CD14-positive monocyte (primary cell): Measurements from ENCODE around the gene FAM3C. TPM values are rescaled to one million over a fixed set of nuclear protein-coding genes. Genes with fewer than 3 reads are reported as not detected.

Experiments used
- DNase-seq, 3 donors: peaks; one replicate each; pipeline ENCODE4 v3.0.0-alpha.2; 2011 to 2022
- H2AFZ ChIP-seq: 2 replicates; pipeline ENCODE4 v1.6.0; 2012; ENCODE audit warnings: mild to moderate bottlenecking, low read depth, low read length, inconsistent platforms; ENCODE audit not compliant: insufficient read depth, poor library complexity, severe bottlenecking
- H3K27ac ChIP-seq, 2 donors: 1 replicate in 1 of 2; 2 replicates in 1 of 2; pipeline ENCODE4 v1.5.1; 2012 to 2013; ENCODE audit warnings: low read length in 2 of 2, control low read depth in 1 of 2, inconsistent platforms in 1 of 2, low read depth in 1 of 2, mild to moderate bottlenecking in 1 of 2
- H3K27me3 ChIP-seq, 2 donors: one replicate each; pipeline versions ENCODE4 v1.6.0 to v1.6.1; 2011 to 2013; ENCODE audit warnings: low read length in 2 of 2; ENCODE audit not compliant: control insufficient read depth in 2 of 2, insufficient read depth in 2 of 2
- H3K36me3 ChIP-seq, 2 donors: replicated peaks in 1 of 2; 1 replicate in 1 of 2; 2 replicates in 1 of 2; pipeline versions ENCODE4 v1.5.1 to v1.6.1; 2012 to 2013; ENCODE audit warnings: low read length in 2 of 2, control low read depth in 1 of 2, inconsistent platforms in 1 of 2, mild to moderate bottlenecking in 1 of 2; ENCODE audit not compliant: insufficient read depth in 2 of 2, control insufficient read depth in 1 of 2
- H3K4me1 ChIP-seq, 2 donors: 1 replicate in 1 of 2; 2 replicates in 1 of 2; pipeline versions ENCODE4 v1.5.1 to v1.6.1; 2012 to 2013; ENCODE audit warnings: low read length in 2 of 2, control low read depth in 1 of 2, inconsistent platforms in 1 of 2, mild to moderate bottlenecking in 1 of 2, moderate library complexity in 1 of 2; ENCODE audit not compliant: insufficient read depth in 2 of 2, control insufficient read depth in 1 of 2
- H3K4me2 ChIP-seq: replicated peaks from 2 replicates; pipeline ENCODE3; 2012; ENCODE audit warnings: low read length, moderate library complexity, mild to moderate bottlenecking; ENCODE audit not compliant: poor library complexity, severe bottlenecking; ENCODE audit errors: extremely low read depth
- H3K4me3 ChIP-seq, 3 experiments: fragments of 200-600 bp in 1 of 3; sonication (generic) in 1 of 3; replicated peaks in 1 of 3; 1 replicate in 2 of 3; 2 replicates in 1 of 3; pipeline ENCODE4 v1.5.1; 2011 to 2013; ENCODE audit warnings: low read length in 3 of 3, mild to moderate bottlenecking in 3 of 3, control low read depth in 2 of 3, low read depth in 2 of 3, inconsistent platforms in 1 of 3, moderate library complexity in 1 of 3
- H3K79me2 ChIP-seq: 2 replicates; pipeline ENCODE4 v1.6.0; 2012; ENCODE audit warnings: mild to moderate bottlenecking, control low read depth, inconsistent platforms, low read length, moderate library complexity; ENCODE audit not compliant: insufficient read depth
- H3K9ac ChIP-seq: 2 replicates; pipeline ENCODE4 v1.6.0; 2017; ENCODE audit warnings: low read length, mild to moderate bottlenecking; ENCODE audit not compliant: insufficient read depth, poor library complexity, severe bottlenecking
- H3K9me3 ChIP-seq, 2 donors: replicated peaks in 1 of 2; 1 replicate in 1 of 2; 2 replicates in 1 of 2; pipeline versions ENCODE4 v1.5.1 to v1.6.1; 2012 to 2013; ENCODE audit warnings: low read length in 2 of 2, control low read depth in 1 of 2; ENCODE audit not compliant: control insufficient read depth in 1 of 2, insufficient read depth in 1 of 2
- H4K20me1 ChIP-seq: 2 replicates; pipeline ENCODE4 v1.6.0; 2012; ENCODE audit warnings: mild to moderate bottlenecking, low read length, control low read depth, moderate library complexity; ENCODE audit not compliant: insufficient read depth
- H3K27ac Mint-ChIP-seq, 7 donors: one replicate each; pipeline ENCODE4 v1.8.0; 2020; ENCODE audit warnings: mild to moderate bottlenecking in 7 of 7, mixed read lengths in 7 of 7, moderate library complexity in 6 of 7, inconsistent platforms in 2 of 7
- H3K27me3 Mint-ChIP-seq, 3 donors: one replicate each; pipeline ENCODE4 v1.8.0; 2021 to 2022; ENCODE audit warnings: low read depth in 3 of 3, mild to moderate bottlenecking in 3 of 3, mixed read lengths in 3 of 3, moderate library complexity in 3 of 3, inconsistent platforms in 1 of 3
- H3K36me3 Mint-ChIP-seq, 2 donors: one replicate each; pipeline ENCODE4 v1.8.0; 2020; ENCODE audit warnings: mixed read lengths in 2 of 2, inconsistent platforms in 1 of 2, mild to moderate bottlenecking in 1 of 2
- H3K4me1 Mint-ChIP-seq: one replicate; pipeline ENCODE4 v1.8.0; 2020; ENCODE audit warnings: mild to moderate bottlenecking, mixed read lengths
- H3K4me3 Mint-ChIP-seq, 2 donors: one replicate each; pipeline ENCODE4 v1.8.0; 2020; ENCODE audit warnings: mild to moderate bottlenecking in 2 of 2, mixed read lengths in 2 of 2, moderate library complexity in 1 of 2
- H3K9me3 Mint-ChIP-seq, 7 donors: one replicate each; pipeline ENCODE4 v1.8.0; 2020 to 2022; ENCODE audit warnings: mixed read lengths in 7 of 7, mild to moderate bottlenecking in 6 of 7, moderate library complexity in 6 of 7, inconsistent platforms in 2 of 7
- WGBS: methylation state at CpG from one replicate; pipeline ENCODE4 v1.1.5; 2013; ENCODE audit warnings: missing lambda C conversion rate; ENCODE audit not compliant: insufficient coverage; 5-methylcytosine and 5-hydroxymethylcytosine counted together
- intact Hi-C, 2 donors: fragments of 100-400 bp; cut with micrococcal nuclease; formaldehyde crosslinking; loops; one replicate each; pipeline versions ENCODE4 v1.15.0 to v1.15.1; 2023
- polyA minus RNA-seq: library from RNA; depleted of rRNA, polyadenylated mRNA; stranded (reverse); fragments of >200 nt; gene quantifications from 2 replicates; pipeline ENCODE4 v1.2.3, GENCODE V29; 2012
- polyA plus RNA-seq, 3 donors: library from polyadenylated mRNA; depleted of rRNA in 1 of 3; unstranded in 2 of 3; stranded (reverse) in 1 of 3; fragments of 300-500 nt in 2 of 3; fragments of >200 nt in 1 of 3; fragmentation: Illumina TruSeq in 2 of 3; gene quantifications; 1 replicate in 2 of 3; 2 replicates in 1 of 3; pipeline ENCODE4 v1.2.3, GENCODE V29; 2012 to 2021
- total RNA-seq, 12 experiments: library from RNA in 1 of 12; stranded (reverse) in 1 of 12; fragments of 120-200 nt in 1 of 12; gene quantifications; one replicate each; pipeline ENCODE4 v1.2.4 and lab custom pipeline; 2013 to 2026; ENCODE audit warnings: mixed read lengths in 6 of 12, inconsistent platforms in 1 of 12
- TF ChIP-seq, protein P1 (sequence below): fragments of 200-600 bp; IDR thresholded peaks from one replicate; pipeline ENCODE4 v1.8.0; 2022; ENCODE audit warnings: antibody characterized with exemption, mild to moderate bottlenecking

Gene FAM3C, protein sequence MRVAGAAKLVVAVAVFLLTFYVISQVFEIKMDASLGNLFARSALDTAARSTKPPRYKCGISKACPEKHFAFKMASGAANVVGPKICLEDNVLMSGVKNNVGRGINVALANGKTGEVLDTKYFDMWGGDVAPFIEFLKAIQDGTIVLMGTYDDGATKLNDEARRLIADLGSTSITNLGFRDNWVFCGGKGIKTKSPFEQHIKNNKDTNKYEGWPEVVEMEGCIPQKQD
- total RNA-seq (2013), result 8.1 TPM
- 10 to 100 TPM in 1 of 3 donors, 1 to 10 TPM in 2; 5.5 to 13.0 (median 7.3) TPM for polyA plus RNA-seq
- polyA minus RNA-seq, result 2.2 and 2.4 TPM in 2 replicates
- 6.8 to 17.3 (median 9.4) reads per million in 11 experiments for total RNA-seq (lab: John Stamatoyannopoulos, UW)

- peaks cover 4 to 6% of the 10 kb centered on the region in 2 donors for H3K36me3 Mint-ChIP-seq
- Histone ChIP-seq H3K4me1 (peaks cover 10 to 15% of the 10 kb centered on the region in 2 donors), H3K4me3 (peak within 1 kb of the TSS; percentile 50 to 95 (median 84)), H3K79me2 (peaks cover 8% of the 10 kb centered on the region), H3K4me2 (peak within 1 kb of the TSS; percentile 96), H3K27ac (peak within 1 kb of the TSS in 1 of 2 donors; percentile 68), H3K27me3 (no peaks in the 10 kb centered on the region), H4K20me1 (no peaks in the 10 kb centered on the region), H2AFZ (peak within 1 kb of the TSS; percentile 90), H3K9ac (peak within 1 kb of the TSS; percentile 88), H3K36me3 (no peaks in the 10 kb centered on the region), H3K9me3 (peaks cover 0 to 5% of the 10 kb centered on the region in 2 donors)
- peaks cover 0 to 1% (median 1%) of the 10 kb centered on the region in 3 donors for H3K27me3 Mint-ChIP-seq
- peak; percentile 86 to 92 (median 87) for DNase-seq
- H3K4me3 Mint-ChIP-seq, result peak within 1 kb of the TSS; percentile 88 to 91
- H3K4me1 Mint-ChIP-seq, result peaks cover 14% of the 10 kb centered on the region
- TF ChIP-seq, protein P1, sequence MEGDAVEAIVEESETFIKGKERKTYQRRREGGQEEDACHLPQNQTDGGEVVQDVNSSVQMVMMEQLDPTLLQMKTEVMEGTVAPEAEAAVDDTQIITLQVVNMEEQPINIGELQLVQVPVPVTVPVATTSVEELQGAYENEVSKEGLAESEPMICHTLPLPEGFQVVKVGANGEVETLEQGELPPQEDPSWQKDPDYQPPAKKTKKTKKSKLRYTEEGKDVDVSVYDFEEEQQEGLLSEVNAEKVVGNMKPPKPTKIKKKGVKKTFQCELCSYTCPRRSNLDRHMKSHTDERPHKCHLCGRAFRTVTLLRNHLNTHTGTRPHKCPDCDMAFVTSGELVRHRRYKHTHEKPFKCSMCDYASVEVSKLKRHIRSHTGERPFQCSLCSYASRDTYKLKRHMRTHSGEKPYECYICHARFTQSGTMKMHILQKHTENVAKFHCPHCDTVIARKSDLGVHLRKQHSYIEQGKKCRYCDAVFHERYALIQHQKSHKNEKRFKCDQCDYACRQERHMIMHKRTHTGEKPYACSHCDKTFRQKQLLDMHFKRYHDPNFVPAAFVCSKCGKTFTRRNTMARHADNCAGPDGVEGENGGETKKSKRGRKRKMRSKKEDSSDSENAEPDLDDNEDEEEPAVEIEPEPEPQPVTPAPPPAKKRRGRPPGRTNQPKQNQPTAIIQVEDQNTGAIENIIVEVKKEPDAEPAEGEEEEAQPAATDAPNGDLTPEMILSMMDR, result peak; percentile 98
- intact Hi-C loops, result no loop called here
- WGBS, result under 1% methylated on average over 70 of the region's 85 CpGs
- H3K27ac Mint-ChIP-seq, result peak within 1 kb of the TSS in 6 of 7 donors; percentile 54 to 86 (median 73)
- H3K9me3 Mint-ChIP-seq, result peaks cover 0 to 6% (median 4%) of the 10 kb centered on the region in 7 donors
Measured at GRCh38 chr7:121395961-121396757, at the start of gene FAM3C. Gene FAM3C, minus strand, starts transcription at chr7:121396308. Its CDS starts 13,339 bp downstream, at chr7:121382969.

- Histone ChIP-seq H3K9me3 (no peaks in the 10 kb centered on the region), H3K36me3 (no peaks in the 10 kb centered on the region), H3K4me3 (no peak overlapping the region), H3K4me1 (no peaks in the 10 kb centered on the region), H3K27ac (no peak overlapping the region), H3K9ac (no peak overlapping the region), H2AFZ (no peak overlapping the region), H3K4me2 (no peak overlapping the region), H3K27me3 (no peaks in the 10 kb centered on the region), H4K20me1 (no peaks in the 10 kb centered on the region), H3K79me2 (no peaks in the 10 kb centered on the region)
- no CpG with 5 or more reads among the region's 2 CpGs for WGBS
- Mint-ChIP-seq H3K36me3 (no peaks in the 10 kb centered on the region), H3K4me3 (no peak overlapping the region), H3K27me3 (peaks cover 0 to 4% (median 0%) of the 10 kb centered on the region in 3 donors), H3K9me3 (peaks cover 0 to 2% (median 0%) of the 10 kb centered on the region in 7 donors), H3K4me1 (peaks cover 11% of the 10 kb centered on the region), H3K27ac (no peak overlapping the region)
- intact Hi-C loops, result no loop called here
- TF ChIP-seq, protein P1, result no peak
- no peak for DNase-seq
Measured at GRCh38 chr7:121442845-121443244, 46.7 kb upstream of the FAM3C start.
